Endodermal cell (in vitro differentiated cells): ENCODE data around the gene GOLGB1. TPM values are rescaled to one million over a fixed set of nuclear protein-coding genes. Genes with fewer than 3 reads are reported as not detected.

Source experiments
- DNase-seq: peaks from one replicate; pipeline ENCODE4 v3.0.0-alpha.2; 2017
- H3K27ac ChIP-seq: 2 replicates; pipeline ENCODE4 v1.5.1; 2013; ENCODE audit warnings: mild to moderate bottlenecking, low read depth, low read length, moderate library complexity
- H3K27me3 ChIP-seq: 2 replicates; pipeline ENCODE4 v1.6.1; 2013; ENCODE audit warnings: mild to moderate bottlenecking, low read length, moderate library complexity; ENCODE audit not compliant: insufficient read depth, control insufficient read depth, poor library complexity, severe bottlenecking
- H3K36me3 ChIP-seq: 2 replicates; pipeline ENCODE4 v1.7.0; 2013; ENCODE audit warnings: mild to moderate bottlenecking, low read length, moderate library complexity; ENCODE audit not compliant: control insufficient read depth, insufficient read depth
- H3K4me1 ChIP-seq: one replicate; pipeline ENCODE4 v1.7.0; 2013; ENCODE audit warnings: low read length; ENCODE audit not compliant: control insufficient read depth, insufficient read depth
- H3K4me3 ChIP-seq: 2 replicates; pipeline ENCODE4 v1.5.1; 2013; ENCODE audit warnings: mild to moderate bottlenecking, low read length, moderate library complexity
- H3K9ac ChIP-seq: 2 replicates; pipeline ENCODE4 v1.6.1; 2013; ENCODE audit warnings: mild to moderate bottlenecking, low read length, moderate library complexity; ENCODE audit not compliant: poor library complexity, severe bottlenecking; ENCODE audit errors: extremely low read depth
- H3K9me3 ChIP-seq: 2 replicates; pipeline ENCODE4 v1.6.1; 2013; ENCODE audit warnings: mild to moderate bottlenecking, low read length, moderate library complexity; ENCODE audit not compliant: control insufficient read depth
- H3K27ac Mint-ChIP-seq: 2 replicates; pipeline ENCODE4 v1.8.0; 2020; ENCODE audit warnings: mixed read lengths
- H3K27me3 Mint-ChIP-seq: 2 replicates; pipeline ENCODE4 v1.8.0; 2021; ENCODE audit warnings: mild to moderate bottlenecking, mixed read lengths; ENCODE audit not compliant: insufficient read depth
- H3K36me3 Mint-ChIP-seq: 2 replicates; pipeline ENCODE4 v1.8.0; 2020; ENCODE audit warnings: low read depth, mixed read lengths
- H3K4me1 Mint-ChIP-seq: 2 replicates; pipeline ENCODE4 v1.8.0; 2020; ENCODE audit warnings: mixed read lengths
- H3K4me3 Mint-ChIP-seq: 2 replicates; pipeline ENCODE4 v1.8.0; 2020; ENCODE audit warnings: mild to moderate bottlenecking, moderate library complexity, mixed read lengths
- H3K9me3 Mint-ChIP-seq: 2 replicates; pipeline ENCODE4 v1.8.0; 2020; ENCODE audit warnings: mild to moderate bottlenecking, mixed read lengths
- CTCF ChIP-seq: fragments of 200-600 bp; sonication (generic); conservative IDR thresholded peaks from 2 replicates; pipeline ENCODE4 v1.5.0; 2021; ENCODE audit warnings: antibody characterized with exemption, mild to moderate bottlenecking
- WGBS, 2 experiments: methylation state at CpG; one replicate each; pipeline versions ENCODE4 v1.1.5 to v1.1.7; 2013; ENCODE audit warnings: missing lambda C conversion rate in 2 of 2, mixed read lengths in 1 of 2; ENCODE audit not compliant: insufficient coverage in 1 of 2, insufficient read length in 1 of 2; 5-methylcytosine and 5-hydroxymethylcytosine counted together
- total RNA-seq, 2 donors: library from RNA; stranded (reverse); fragmentation: NEBNext Ultra II Directional in 1 of 2; extraction: Animal tissue kit (Norgen Biotek cat#: 25700) in 1 of 2; gene quantifications; 2 replicates in 1 of 2; 3 replicates in 1 of 2; pipeline ENCODE4 v1.2.1, GENCODE V29; 2021

Gene GOLGB1
- total RNA-seq, 2 donors from 2014 or later: 47.8 to 53.0 TPM

- Histone ChIP-seq H3K27ac (no peak overlapping the region), H3K4me1 (no peaks in the 10 kb centered on the region), H3K27me3 (no peaks in the 10 kb centered on the region), H3K9me3 (peaks cover 18% of the 10 kb centered on the region), H3K36me3 (peaks cover 78% of the 10 kb centered on the region), H3K9ac (no peak overlapping the region), H3K4me3 (no peak overlapping the region)
- Mint-ChIP-seq H3K36me3 (peaks cover 65% of the 10 kb centered on the region), H3K4me3 (no peak overlapping the region), H3K27ac (no peak overlapping the region), H3K27me3 (no peaks in the 10 kb centered on the region), H3K9me3 (peaks cover 7% of the 10 kb centered on the region), H3K4me1 (no peaks in the 10 kb centered on the region)
- TF ChIP-seq CTCF: no peak
- DNase-seq: no peak
- WGBS, 2 experiments: 96 to 100% methylated on average over 1 of the region's 1 CpG
These were observed 67.7 kb downstream of the GOLGB1 start for GRCh38 chr3:121681792-121682191.

- Mint-ChIP-seq H3K27ac (no peak overlapping the region), H3K9me3 (no peaks in the 10 kb centered on the region), H3K36me3 (peaks cover 72% of the 10 kb centered on the region), H3K4me1 (no peaks in the 10 kb centered on the region), H3K4me3 (no peak overlapping the region), H3K27me3 (no peaks in the 10 kb centered on the region)
- H3K27ac ChIP-seq: no peak overlapping the region
- TF ChIP-seq CTCF: no peak
- H3K27me3 ChIP-seq: no peaks in the 10 kb centered on the region
- H3K36me3 ChIP-seq: peaks cover 91% of the 10 kb centered on the region
- no peak for DNase-seq
- no peaks in the 10 kb centered on the region for H3K9me3 ChIP-seq
- WGBS, 2 experiments: 88 to 100% methylated on average over 1 to 2 of the region's 2 CpGs
- no peaks in the 10 kb centered on the region for H3K4me1 ChIP-seq
- no peak overlapping the region for H3K4me3 ChIP-seq
- no peak overlapping the region for H3K9ac ChIP-seq
These were observed 72.4 kb downstream of the GOLGB1 start for GRCh38 chr3:121677141-121677540.

GRCh38 chr3:121670676-121671075, 78.9 kb downstream of the GOLGB1 start:
- H3K4me3 Mint-ChIP-seq: no peak overlapping the region
- DNase-seq: no peak
- Histone ChIP-seq H3K4me3 (no peak overlapping the region), H3K9ac (no peak overlapping the region), H3K9me3 (no peaks in the 10 kb centered on the region), H3K4me1 (no peaks in the 10 kb centered on the region), H3K36me3 (peaks cover 89% of the 10 kb centered on the region), H3K27ac (no peak overlapping the region), H3K27me3 (no peaks in the 10 kb centered on the region)
- TF ChIP-seq CTCF: no peak
- H3K4me1 Mint-ChIP-seq: no peaks in the 10 kb centered on the region
- H3K9me3 Mint-ChIP-seq: no peaks in the 10 kb centered on the region
- H3K36me3 Mint-ChIP-seq: peaks cover 65% of the 10 kb centered on the region
- no peak overlapping the region for H3K27ac Mint-ChIP-seq
- H3K27me3 Mint-ChIP-seq: no peaks in the 10 kb centered on the region
